Sigmoid colon (tissue), 7 donors: ENCODE results near the gene CHI3L1. TPM values are rescaled to one million over a fixed set of nuclear protein-coding genes. Genes with fewer than 3 reads are reported as not detected.
"Not testable (repeated sequence)": the region's sequence is repeated elsewhere in the genome, so short reads cannot be mapped to it uniquely, and the experiment has no call there.

Experiments
- DNase-seq: peaks from one replicate; pipeline ENCODE4 v3.0.0-alpha.2; 2019
- H3K27ac ChIP-seq, 4 donors: fragments of 200-600 bp; sonication (generic); one replicate each; pipeline ENCODE4 v1.5.1; 2016 to 2019; ENCODE audit warnings: mild to moderate bottlenecking in 1 of 4
- H3K27me3 ChIP-seq, 3 donors: fragments of 200-600 bp; sonication (generic); one replicate each; pipeline ENCODE4 v1.5.1; 2019; ENCODE audit warnings: mild to moderate bottlenecking in 1 of 3
- H3K36me3 ChIP-seq, 4 donors: fragments of 200-600 bp; sonication (generic); one replicate each; pipeline ENCODE4 v1.5.1; 2016 to 2019
- H3K4me1 ChIP-seq, 4 donors: fragments of 200-600 bp; sonication (generic); one replicate each; pipeline ENCODE4 v1.5.1; 2017 to 2019
- H3K4me3 ChIP-seq, 4 donors: fragments of 200-600 bp; sonication (generic); one replicate each; pipeline ENCODE4 v1.5.1; 2017 to 2019; ENCODE audit warnings: mild to moderate bottlenecking in 2 of 4, moderate library complexity in 1 of 4
- H3K9me3 ChIP-seq, 4 donors: fragments of 200-600 bp in 3 of 4; sonication (generic) in 3 of 4; one replicate each; pipeline versions ENCODE4 v1.5.1 to v1.6.1; 2013 to 2019
- CTCF ChIP-seq, 4 experiments: fragments of 450-650 bp in 3 of 4; fragments of 200-600 bp in 1 of 4; IDR thresholded peaks; one replicate each; pipeline ENCODE4 v1.5.1; 2016 to 2019; ENCODE audit warnings: antibody characterized with exemption in 4 of 4, mild to moderate bottlenecking in 3 of 4, moderate library complexity in 2 of 4
- EP300 ChIP-seq, 4 donors: sonication (generic); formaldehyde crosslinking; IDR thresholded peaks; one replicate each; pipeline ENCODE4 v1.6.1; 2017; ENCODE audit warnings: antibody characterized with exemption in 4 of 4
- POLR2A ChIP-seq, 2 donors: fragments of 450-650 bp; IDR thresholded peaks; one replicate each; pipeline ENCODE4 v1.6.1; 2016; ENCODE audit warnings: antibody characterized with exemption in 2 of 2, mild to moderate bottlenecking in 2 of 2, moderate library complexity in 2 of 2
- POLR2AphosphoS5 ChIP-seq, 4 donors: sonication (generic); formaldehyde crosslinking; IDR thresholded peaks; one replicate each; pipeline ENCODE4 v1.6.1; 2017; ENCODE audit warnings: antibody characterized with exemption in 4 of 4
- WGBS, 2 donors: extraction: QIAGEN DNeasy Blood & Tissue Kit; methylation state at CpG; one replicate each; pipeline ENCODE4 v1.1.7; 2013; 5-methylcytosine and 5-hydroxymethylcytosine counted together
- intact Hi-C: fragments of 100-400 bp; cut with DNase I; formaldehyde crosslinking; loops from one replicate; pipeline ENCODE4 v1.15.1; 2023
- polyA plus RNA-seq, 3 donors: library from polyadenylated mRNA; stranded (reverse); fragments of 200-250 nt; gene quantifications; one replicate each; pipeline ENCODE4 v1.2.3, GENCODE V29; 2013
- total RNA-seq, 4 donors: library from RNA; depleted of rRNA; stranded (reverse); fragments of >200 nt; gene quantifications; one replicate each; pipeline ENCODE4 v1.1.0, GENCODE V29; 2016
- donor health status: healthy with polysubstance abuse.
- donor health status: Bipolar disorder and iron deficiency.
- donor health status: healthy.

The CHI3L1 gene
- total RNA-seq (1 to 10 TPM in 3 of 4 donors, not detected in 1; 2.2 to 9.1 (median 2.6) TPM), polyA plus RNA-seq (10 to 100 TPM in 1 of 3 donors, 1 to 10 TPM in 2; 1.2 to 28.8 (median 4.9) TPM)

- peak; percentile 64 for DNase-seq
- H3K27ac ChIP-seq, result no peak within 1 kb of the TSS
- 35 to 48% methylated on average over 14 of the region's 14 CpGs for WGBS, 2 donors
- no peaks in the 10 kb centered on the region for H3K36me3 ChIP-seq
- intact Hi-C loops, result no loop called here
- H3K9me3 ChIP-seq, result peaks cover 0 to 3% (median 0%) of the 10 kb centered on the region in 4 donors
- TF ChIP-seq POLR2AphosphoS5 (IDR thresholded peaks at IDR 0.05) (no peak), EP300 (IDR thresholded peaks at IDR 0.05) (no peak), POLR2A (IDR thresholded peaks at IDR 0.05) (no peak), CTCF (IDR thresholded peaks at IDR 0.05) (no peak)
- no peak within 1 kb of the TSS for H3K4me3 ChIP-seq
- H3K4me1 ChIP-seq, result no peaks in the 10 kb centered on the region
- H3K27me3 ChIP-seq, result no peaks in the 10 kb centered on the region
Observed at GRCh38 chr1:203186446-203187303, at the start of gene CHI3L1. Gene CHI3L1, minus strand, starts transcription at chr1:203186704. Its CDS starts 81 bp downstream, at chr1:203186623.

- H3K36me3 ChIP-seq, DNase-seq, H3K4me3 ChIP-seq, H3K4me1 ChIP-seq, H3K27ac ChIP-seq, H3K9me3 ChIP-seq, H3K27me3 ChIP-seq: not testable (repeated sequence)
- 85 to 93% methylated on average over 7 of the region's 7 CpGs for WGBS, 2 donors
- intact Hi-C loops, result loop anchor here (10.0 kb wide), 1 partner anchor 1570 kb away; no protein-coding TSS in a partner anchor
Observed at GRCh38 chr1:203234901-203235300, 48.4 kb upstream of the CHI3L1 start.

- no peak within 1 kb of the TSS for H3K27ac ChIP-seq
- H3K4me1 ChIP-seq, result no peaks in the 10 kb centered on the region
- WGBS, 2 donors, result 91 to 93% methylated on average over 7 of the region's 7 CpGs
- no peaks in the 10 kb centered on the region for H3K9me3 ChIP-seq
- H3K4me3 ChIP-seq, result no peak within 1 kb of the TSS
- no peaks in the 10 kb centered on the region for H3K27me3 ChIP-seq
- intact Hi-C loops, result loop anchor here (10.0 kb wide), 1 partner anchor 1565 kb away; no protein-coding TSS in a partner anchor
- TF ChIP-seq POLR2A (IDR thresholded peaks at IDR 0.05) (no peak), CTCF (IDR thresholded peaks at IDR 0.05) (no peak), POLR2AphosphoS5 (IDR thresholded peaks at IDR 0.05) (no peak), EP300 (IDR thresholded peaks at IDR 0.05) (no peak)
- no peaks in the 10 kb centered on the region for H3K36me3 ChIP-seq
- DNase-seq, result no peak
Observed at GRCh38 chr1:203229471-203230135, 43.1 kb upstream of the CHI3L1 start, which contains the start of gene CHIT1. Gene CHIT1, minus strand, starts transcription at chr1:203229673. Its CDS starts 37 bp downstream, at chr1:203229636.

- H3K9me3 ChIP-seq, result no peaks in the 10 kb centered on the region
- H3K27ac ChIP-seq, result no peak overlapping the region
- H3K36me3 ChIP-seq, result no peaks in the 10 kb centered on the region
- no peak for TF ChIP-seq CTCF (IDR thresholded peaks at IDR 0.05)
- no peak for TF ChIP-seq EP300 (IDR thresholded peaks at IDR 0.05)
- TF ChIP-seq POLR2A (IDR thresholded peaks at IDR 0.05), result no peak
- no peak for TF ChIP-seq POLR2AphosphoS5 (IDR thresholded peaks at IDR 0.05)
- H3K4me3 ChIP-seq, result no peak overlapping the region
- H3K4me1 ChIP-seq, result no peaks in the 10 kb centered on the region
- DNase-seq, result no peak
- 69 to 73% methylated on average over 4 of the region's 4 CpGs for WGBS, 2 donors
- no peaks in the 10 kb centered on the region for H3K27me3 ChIP-seq
- intact Hi-C loops, result no loop called here
Observed at GRCh38 chr1:203228670-203229069, 42.2 kb upstream of the CHI3L1 start.
